Pons (tissue), 1 donor: Measurements from ENCODE around the gene CDK5RAP3.
A peak's percentile ranks its signal among the peaks of the same experiment; 100 is the strongest.

Experiments used
- DNase-seq: peaks from one replicate; pipeline ENCODE4 v3.0.0-alpha.2; 2016; ENCODE audit warnings: low spot score

Gene CDK5RAP3

DNA sequence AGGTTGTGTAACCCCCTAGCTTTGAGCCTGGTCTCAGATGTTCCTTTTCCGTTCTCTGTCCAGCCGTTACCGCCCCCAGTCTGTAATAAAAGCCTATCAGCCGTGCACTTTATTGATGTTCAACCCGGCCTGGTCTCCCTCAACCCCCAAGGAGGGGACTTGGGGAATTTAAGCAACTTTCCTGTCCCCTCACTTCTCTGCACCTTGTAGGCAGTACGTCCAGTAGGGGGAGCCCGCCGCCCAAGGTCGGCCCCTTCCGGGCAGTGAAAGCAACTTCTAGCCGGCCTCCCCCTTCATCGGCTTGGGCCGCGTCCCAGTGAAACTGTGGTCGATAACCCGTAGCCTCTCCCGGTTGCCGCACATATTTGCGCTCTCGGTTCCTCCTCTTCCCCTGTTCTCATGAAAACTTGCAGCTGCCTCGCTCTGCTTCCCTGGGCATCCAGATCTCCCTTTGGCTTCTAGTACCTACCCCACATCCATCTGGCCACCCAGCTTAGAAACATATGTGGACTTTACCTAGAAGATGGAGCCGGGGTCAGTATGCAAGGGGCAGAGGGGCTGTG, 21.6 kb upstream of the CDK5RAP3 start:
- DNase-seq: peak; percentile 78

DNA sequence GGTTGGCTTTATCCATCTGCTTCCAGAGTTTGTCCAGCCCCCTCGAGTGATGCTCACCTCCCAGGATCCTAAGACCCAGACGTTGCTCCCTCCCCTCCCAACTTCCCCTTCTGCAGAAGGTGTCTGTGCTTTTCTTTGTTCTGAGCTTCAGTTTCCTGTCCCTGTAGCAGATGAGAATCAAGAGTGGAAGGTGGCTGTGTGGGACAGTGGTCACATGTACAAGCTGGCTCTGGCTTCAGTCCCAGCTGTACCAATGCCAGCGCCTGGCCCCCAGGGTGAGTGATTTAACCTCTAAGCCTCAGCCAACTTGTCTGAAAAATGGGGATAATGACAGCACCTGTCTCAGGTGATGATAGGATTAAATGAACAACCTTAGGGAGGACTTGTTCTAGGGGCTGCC, 21.0 kb upstream of the CDK5RAP3 start:
- no peak for DNase-seq

DNA sequence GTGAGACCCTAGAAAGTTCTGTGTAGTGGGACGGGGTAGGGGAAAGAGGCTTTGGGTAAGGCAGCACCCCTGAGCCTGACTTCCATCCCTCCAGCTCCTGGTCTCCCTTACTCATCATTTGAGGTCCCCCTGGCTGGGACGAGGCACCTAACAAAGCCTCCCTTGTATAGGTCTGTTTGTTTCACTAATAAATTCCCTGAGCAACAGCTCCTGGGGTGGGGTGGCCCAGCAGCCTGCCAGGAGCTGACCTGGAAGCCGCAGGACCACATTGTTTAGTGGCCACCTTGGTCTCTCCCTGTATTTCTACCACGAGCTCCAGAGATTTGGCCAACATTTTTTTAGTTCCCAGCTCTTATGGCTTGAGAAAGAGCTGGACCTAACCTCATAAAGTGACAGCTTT, 20.5 kb upstream of the CDK5RAP3 start:
- DNase-seq: no peak

DNA sequence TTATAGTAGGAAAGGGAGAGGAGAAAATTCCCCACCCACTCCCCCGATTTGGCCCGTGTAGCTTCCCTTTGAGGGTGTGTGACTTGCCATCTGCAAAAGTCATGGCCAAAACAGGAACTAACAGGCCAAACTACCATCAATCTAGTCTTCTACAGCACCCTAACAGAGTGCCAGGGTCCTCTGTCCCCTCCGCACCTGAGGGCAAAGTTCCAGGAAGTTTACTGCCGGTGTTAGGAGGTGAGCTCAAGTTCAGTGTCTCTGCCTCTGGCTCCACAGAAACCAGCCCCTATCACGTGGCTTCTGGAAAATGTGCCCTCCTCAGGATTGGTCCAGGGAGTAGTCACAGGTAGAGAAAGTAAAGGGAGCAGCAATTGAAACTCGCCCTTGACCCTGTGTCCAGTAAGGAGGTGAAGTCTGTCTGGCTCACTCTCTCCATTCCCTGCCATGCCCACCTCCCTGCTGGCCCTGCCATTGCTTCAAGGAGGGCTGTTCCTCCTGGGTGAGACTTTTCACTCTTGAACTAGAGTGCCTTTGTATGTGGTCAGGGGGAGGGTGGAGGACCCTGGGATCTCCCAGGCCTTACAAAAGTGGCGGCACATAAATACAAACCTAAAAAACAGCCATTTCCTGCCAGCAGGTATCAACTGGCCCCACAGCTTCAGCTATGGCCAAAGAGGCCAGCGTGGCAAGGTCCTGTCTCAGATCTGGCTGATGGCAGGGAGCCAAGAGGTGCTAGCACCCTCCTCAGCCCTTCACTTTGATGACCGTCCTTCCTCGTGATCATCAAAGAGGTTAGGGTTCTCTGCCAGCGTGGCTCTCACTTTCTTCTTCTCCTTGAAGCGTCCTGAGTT, 18.5 kb upstream of the CDK5RAP3 start:
- no peak for DNase-seq

DNA sequence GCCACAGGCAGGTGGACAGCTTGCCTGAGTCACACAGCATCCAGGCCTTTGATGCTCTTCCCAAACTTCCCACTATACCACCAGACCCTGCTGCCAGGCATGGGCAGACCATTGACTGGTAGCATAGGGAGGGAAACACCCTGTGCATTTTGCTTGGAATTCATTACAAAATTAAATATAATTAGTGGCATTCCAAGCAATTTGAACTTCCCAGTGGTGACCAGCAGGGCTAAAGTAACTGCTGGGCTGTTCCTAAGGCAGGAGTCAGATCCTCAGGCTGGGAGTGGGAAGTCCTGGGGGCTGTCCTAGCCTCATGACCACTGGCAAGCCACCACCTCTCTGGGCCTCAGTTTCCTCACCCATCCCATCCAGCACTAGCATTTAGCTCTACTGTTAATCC, 17.0 kb upstream of the CDK5RAP3 start:
- no peak for DNase-seq

DNA sequence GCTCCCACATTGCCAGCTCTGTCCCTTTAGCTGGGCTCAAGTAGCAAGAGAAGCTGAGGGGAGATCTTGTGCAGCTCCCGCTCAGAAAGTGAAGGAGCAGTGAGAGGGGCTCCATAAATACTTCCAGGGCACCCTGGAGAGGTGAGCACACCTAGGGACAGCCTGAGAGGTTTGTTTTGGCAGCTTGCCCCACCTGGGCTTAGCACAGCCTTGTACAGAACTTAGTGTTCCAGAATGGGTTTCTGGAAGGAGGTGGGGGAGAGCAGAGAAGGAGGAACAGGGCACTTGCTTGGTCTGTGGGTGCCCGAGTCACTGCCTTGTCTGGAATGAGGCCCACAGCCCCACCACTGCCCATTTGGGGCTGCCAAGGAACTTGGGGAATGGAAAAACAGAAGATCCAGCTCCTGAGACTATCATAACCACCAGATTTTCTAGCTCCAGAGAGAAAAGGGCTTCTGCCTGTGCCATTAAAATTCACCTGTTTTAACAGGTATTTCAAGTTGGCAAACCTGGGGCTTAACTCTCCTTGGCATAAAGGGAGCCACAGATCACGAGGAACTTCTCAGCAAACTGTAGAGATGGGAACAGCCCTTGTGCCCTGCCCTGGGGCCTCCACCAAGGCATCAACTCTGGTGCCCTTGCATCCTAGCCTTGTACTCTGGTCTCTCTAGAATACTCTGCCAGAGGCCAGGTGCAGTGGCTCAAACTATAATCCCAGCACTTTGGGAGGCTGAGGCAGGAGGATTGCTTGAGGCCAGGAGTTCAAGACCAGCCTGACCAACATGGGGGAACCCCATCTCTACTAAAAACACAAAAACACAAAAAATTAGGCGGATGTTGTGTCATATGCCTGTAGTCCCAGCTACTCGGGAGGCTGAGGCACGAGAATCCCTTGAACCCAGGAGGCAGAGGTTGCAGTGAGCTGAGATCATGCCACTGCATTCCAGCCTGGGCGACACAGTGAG, 15.1 kb upstream of the CDK5RAP3 start:
- no peak for DNase-seq

DNA sequence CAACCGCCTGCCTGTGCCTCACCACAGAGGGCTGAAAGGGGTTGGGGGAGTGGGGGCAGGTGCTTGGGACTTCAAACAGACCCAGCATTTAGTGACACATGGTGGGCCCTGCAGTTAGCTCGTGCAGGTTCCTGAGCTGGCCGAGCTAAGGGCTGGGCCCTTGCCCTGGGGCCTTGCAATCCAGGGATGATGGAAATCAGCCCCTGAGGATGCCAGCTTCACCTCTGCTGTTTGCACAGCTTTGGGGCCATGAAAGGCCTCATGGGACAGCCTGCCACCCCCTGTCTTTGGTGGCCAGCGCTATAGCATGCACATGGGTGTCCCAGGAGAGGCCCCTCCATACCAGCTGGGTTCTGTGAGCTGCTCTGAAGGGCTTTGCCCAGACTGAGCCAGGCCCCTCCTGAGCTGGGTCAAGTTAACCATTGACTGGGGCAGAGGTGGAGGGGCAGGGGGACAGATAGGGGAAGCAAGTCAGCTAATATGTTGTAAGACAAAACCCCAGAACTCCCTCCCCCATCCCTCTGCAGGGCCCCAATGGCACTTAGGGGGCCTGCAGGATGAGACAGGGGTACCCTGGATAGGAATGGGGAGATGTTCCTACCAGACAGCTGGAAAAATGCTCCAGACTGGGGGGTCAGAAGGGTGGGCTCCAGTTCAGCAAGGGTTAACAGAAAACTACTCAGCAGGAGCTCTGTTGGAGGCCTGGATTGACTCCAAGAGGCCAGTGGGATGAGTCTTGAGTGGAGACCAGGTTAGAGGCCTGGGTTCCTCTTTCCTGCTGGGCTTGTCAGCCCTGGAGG, 13.9 kb upstream of the CDK5RAP3 start:
- no peak for DNase-seq

DNA sequence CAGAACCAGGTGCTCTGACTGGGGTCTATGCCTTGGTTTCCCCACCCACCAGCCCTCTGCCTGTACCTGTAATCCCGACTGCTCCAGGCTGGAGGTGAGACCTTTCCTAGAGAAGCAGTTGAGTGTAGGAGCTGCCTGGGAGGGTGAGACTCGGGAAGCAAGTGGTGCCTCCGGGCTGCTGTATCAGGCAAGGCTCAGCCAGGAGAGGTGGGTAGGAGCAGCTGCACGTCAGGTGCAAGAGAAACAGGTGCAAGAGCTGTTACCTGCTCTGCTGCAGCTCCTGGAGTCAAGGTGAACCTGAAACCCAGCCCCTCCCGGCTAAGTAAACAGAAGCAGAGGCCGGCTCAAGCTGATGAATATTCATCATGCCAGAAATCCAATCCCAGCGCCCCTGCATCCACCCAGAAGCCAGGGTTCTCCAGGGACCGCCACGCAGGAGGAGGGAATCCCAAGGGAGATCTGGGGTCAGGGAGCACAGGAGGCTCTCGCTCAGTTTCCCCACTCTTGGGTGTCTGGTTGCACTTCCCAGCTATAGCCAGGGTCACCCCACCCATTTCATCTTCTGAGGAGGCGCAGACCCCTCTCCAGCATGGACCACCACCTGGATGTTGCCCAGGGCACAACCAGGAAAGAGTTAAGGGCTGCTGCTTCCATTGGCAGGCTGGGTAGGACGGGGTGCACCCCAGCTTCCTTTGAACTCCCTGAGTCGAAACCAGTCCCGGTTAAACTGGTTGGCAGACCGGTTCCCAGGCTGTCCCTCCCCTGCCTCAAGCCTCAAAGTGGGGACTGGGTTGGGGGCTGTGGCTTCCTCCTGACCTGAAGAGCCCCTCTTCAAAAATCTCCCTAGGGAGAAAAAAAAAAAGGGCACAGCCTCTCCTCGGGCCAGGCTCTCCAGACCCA, 13.1 kb upstream of the CDK5RAP3 start, which contains the start of gene PRR15L:
TSS of gene PRR15L (minus strand) at position 293 of the 900 bp plus-strand sequence. CDS start 4,649 bp downstream, outside the sequence.
- no peak for DNase-seq

DNA sequence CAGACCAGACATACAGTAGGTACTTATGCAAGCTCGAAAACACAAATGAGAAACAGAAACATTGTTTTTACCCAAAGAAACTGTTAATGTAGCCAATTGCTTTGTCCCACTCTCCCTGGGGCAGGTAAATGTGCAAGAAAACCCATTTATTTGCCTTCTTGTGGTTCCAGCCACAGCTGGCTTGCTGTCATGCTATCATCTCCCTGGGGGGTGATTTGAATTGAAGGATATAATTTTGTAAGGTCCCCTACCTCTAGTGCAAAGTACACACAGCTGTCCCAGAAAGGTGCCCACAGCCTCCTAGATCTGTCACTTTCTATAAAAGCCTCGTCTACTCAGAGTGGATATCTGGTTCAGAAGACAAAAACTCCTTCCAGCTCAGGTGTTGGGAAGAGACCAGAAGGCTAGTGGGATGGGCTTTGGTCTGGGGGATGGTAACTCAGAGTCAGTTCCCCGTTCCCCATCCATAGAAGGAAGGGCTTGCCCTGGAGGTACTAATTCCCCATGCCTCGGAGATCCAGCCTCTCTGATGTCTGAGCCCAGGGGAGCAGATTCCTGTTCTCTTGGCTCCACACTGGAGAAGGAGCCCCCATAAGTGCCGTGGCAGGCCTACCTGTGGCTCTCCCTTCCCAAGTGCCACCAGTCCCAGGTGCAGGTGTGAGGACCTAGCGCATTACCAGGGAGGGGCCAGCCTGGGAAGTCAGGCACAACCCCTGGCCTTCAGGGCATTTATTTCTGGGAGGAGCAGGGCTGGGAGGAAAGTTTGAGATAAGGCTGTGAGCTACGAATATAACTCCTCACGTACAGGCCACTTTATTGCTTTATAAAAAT, 10.9 kb upstream of the CDK5RAP3 start:
- DNase-seq: no peak

DNA sequence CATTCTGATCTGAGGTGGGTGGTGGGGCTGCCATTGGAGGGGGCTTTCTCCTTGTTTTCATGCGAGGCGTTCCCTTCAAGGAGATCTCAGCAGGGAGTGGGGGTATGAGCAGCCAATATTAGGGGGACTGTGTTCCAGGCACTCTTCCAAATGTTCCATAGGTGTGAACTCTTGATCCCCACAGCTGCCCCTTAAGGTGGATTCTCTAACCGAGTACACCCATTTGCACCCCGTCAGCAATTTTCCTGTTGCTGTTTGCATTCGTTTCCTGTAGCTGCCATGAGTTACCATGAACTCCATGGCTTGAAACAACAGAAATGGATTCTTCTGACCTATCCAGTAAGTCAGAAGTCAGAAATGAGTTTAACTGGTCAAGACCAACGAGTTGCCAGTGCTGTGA, 9.5 kb upstream of the CDK5RAP3 start:
- DNase-seq: no peak

DNA sequence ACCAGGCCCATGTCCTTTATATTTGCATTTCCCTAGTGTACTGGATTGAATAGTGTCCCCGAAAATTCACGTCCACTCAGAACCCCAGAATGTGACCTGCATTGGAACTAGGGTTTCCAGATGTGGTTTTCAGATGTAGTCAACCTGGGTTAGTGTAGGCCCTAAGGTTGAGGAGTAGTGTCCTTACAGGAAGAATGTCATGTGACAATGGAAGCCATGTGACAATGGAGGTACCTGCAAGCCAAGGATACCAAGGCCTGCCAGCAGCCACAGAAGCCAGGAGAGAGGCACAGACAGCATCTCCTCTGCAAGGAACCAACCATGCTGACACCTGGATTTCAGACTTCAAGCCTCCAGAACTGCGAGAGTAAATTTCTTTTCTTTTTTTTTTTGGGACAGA, 8.0 kb upstream of the CDK5RAP3 start:
- no peak for DNase-seq

DNA sequence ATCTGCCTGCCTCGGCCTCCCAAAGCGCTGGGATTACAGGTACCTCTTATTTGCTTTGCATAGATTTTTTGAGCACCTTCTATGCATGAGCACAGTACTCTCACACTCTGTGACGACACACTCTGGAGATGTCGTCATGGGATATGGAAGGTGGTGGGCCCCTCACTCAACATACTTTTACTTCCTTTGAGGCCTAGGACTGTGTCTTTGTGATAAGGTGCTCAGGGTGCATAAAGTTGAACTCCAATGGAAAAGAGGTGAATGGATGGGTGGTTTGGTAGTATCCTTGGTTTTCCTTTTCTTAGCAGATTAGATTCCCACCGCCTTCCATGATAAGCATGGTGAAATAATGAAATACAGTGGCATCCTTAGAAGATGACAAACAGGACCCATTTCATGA, 6.1 kb upstream of the CDK5RAP3 start:
- no peak for DNase-seq

DNA sequence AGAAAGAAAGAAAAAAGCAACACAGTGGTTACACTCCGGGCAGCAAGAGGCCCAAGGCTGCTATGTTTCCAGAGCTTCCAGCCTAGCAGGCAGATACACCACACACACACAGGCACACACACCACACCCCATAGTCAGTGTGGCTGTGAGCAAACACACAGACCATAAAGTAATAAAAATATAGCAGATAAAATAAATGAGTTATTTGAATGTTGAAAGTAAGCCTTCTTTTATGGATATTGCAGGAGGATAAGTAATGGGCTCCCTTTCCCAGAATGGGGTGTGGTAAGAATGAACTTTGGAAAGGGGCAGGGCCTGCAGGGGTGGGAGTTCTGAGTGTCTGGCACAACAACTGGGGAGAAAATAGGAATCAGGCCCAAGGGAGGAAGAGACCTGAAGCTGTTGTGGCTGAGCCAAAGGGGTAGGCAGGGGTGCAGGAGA, 4.8 kb upstream of the CDK5RAP3 start:
- no peak for DNase-seq

DNA sequence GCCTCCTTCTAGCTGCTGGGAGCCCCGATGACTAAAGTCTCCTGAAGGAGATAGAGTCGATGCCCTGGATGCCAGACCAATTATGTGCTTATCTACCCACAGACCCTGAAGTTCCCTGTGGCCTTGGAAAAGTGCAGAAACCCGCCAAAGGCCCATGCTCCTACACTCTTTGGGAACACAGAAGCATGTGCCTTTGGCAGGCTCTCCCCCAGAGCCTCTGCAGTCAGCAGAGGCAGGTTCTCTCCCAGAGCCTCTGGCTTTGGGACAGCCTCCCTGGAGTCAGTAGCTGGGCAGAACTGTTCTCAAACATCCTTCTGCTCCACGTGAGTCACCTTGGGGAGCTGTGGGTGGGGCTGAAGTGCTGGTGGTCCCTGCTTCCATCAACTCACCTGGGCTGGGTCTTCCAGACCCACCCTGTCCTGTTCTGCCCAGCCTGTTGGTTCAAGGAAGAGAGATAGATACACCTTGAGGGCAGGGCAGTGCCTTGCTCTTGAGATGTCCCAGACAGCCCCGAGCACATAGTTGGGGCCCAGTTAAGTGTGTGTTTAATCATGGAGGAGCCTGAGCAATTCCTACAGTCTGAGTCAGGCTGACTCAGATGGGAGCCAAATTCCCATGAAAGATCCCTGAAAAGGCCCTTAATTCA, 3.2 kb upstream of the CDK5RAP3 start:
- no peak for DNase-seq

DNA sequence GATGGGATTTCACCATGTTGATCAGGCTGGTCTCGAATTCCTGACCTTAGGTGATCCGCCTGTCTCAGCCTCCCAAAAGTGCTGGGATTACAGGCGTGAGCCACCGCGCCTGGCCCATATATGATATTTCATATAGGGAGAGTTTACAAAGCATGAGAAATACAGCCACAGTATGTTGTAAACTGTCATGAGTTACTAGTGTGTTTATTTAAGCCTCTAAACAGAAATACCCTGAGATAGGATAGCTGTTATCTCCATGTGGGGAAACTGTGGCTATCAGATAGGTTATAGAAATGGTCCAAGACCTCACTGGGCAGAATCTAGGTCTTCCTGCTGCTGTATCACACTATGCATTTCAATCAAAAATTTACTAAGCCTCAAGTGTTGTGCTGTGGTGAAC, 2.1 kb upstream of the CDK5RAP3 start:
- no peak for DNase-seq

DNA sequence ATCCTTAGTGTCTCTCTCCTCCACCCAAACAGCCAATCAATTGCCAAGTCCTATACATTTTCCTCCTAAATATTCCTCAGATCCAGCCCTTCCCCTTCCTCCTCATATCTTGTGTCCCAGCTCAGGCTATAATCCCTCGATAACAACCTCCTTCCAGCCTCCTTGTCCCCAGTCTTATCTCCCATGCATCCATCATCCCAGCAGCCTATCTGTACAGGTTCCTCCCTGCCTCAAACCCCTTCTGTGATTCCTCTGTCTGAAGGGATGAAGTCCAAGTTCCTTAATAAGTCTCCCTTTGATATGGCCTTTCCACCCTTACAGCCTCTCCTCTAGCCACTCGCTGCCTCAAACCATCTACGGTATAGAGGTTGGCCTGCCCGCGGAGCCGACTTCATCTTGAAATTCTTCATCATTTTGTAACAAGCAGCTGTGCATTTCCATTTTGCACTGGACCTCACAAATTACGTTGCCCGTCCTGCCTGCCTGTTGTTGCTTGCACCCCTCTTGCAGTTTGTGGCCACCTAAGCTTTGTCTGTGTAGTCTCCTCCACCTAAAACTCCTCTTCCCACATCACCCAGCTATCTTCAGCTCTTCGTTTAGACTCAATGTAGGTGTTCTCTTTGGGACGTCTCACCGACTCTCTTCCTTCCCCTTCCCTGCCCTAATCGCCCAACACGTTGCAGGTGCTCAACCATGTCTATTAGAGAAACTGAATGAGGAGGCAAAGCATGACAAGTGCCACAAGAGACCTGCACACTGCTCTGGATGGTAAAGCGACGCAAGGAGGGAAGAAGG, 786 bp upstream of the CDK5RAP3 start:
- DNase-seq: no peak

DNA sequence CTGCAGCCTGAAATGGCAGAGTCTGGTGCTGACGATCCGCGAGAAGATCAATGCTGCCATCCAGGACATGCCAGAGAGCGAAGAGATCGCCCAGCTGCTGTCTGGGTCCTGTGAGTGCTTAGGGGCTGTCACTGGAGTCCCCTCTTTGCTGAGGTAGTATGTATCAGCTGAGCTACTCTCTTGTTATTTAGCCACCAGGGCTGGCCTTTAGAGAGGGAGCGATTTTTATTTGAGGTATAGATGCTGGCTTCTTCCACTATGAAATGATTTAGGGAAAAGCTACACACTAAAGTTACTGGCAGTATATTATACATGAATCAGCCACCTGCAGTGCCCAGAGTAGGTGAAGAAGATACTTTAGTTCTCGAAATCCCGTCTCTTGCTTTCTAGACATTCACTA, 2.6 kb downstream of the CDK5RAP3 start:
- DNase-seq: no peak

DNA sequence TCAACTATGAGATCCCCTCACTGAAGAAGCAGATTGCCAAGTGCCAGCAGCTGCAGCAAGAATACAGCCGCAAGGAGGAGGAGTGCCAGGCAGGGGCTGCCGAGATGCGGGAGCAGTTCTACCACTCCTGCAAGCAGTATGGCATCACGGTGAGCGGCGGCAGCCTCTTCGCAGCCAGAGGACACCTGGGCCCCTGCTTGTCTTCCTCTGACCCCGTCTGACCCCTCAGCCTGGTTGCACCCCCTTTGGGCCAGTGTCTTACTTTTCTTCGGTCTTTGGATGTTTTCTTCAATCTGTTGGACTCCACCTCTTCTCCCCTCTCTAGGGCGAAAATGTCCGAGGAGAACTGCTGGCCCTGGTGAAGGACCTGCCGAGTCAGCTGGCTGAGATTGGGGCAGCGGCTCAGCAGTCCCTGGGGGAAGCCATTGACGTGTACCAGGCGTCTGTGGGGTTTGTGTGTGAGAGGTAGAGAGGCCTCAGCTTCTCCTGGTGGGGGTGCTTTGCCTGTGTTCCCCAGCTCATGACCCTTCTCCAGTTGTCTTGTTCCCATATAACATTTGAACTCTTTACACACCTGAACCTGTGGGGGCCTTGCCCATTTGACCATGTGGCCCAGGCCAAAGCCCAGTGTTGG, 4.4 kb downstream of the CDK5RAP3 start:
- DNase-seq: no peak
